GM21528 (cell line): Measurements from ENCODE around the gene CEP250.
A peak's percentile ranks its signal among the peaks of the same experiment; 100 is the strongest.
"Not testable (repeated sequence)": the region's sequence is repeated elsewhere in the genome, so short reads cannot be mapped to it uniquely, and the experiment has no call there.

Experiments
- ATAC-seq: cut with Tn5 transposase; IDR thresholded peaks from one replicate; pipeline ENCODE4 v1.9.1; 2021; ENCODE audit warnings: mild to moderate bottlenecking, moderate library complexity; ENCODE audit not compliant: unreplicated experiment, low FRiP score

Gene CEP250

GRCh38 chr20:35454881-35455609 is at the start of gene CEP250:
TSS of gene CEP250 (plus strand) at chr20:35455598. CDS start at chr20:35462368, 6,770 bp downstream.
- ATAC-seq = peak; percentile 89

GRCh38 chr20:35405775-35406174 is 49.6 kb upstream of the CEP250 start:
- ATAC-seq = no peak

GRCh38 chr20:35408270-35408669 is 47.1 kb upstream of the CEP250 start:
- ATAC-seq = no peak

GRCh38 chr20:35409542-35409941 is 45.9 kb upstream of the CEP250 start:
- ATAC-seq = no peak

- ATAC-seq = no peak
These were observed 44.8 kb upstream of the CEP250 start for GRCh38 chr20:35410613-35411012.

- no peak for ATAC-seq
These were observed 34.1 kb upstream of the CEP250 start for GRCh38 chr20:35421322-35421721.

GRCh38 chr20:35431621-35432429 is 23.6 kb upstream of the CEP250 start:
- no peak for ATAC-seq

GRCh38 chr20:35432430-35432735 is 23.0 kb upstream of the CEP250 start:
- no peak for ATAC-seq

- ATAC-seq = no peak
These were observed 22.1 kb upstream of the CEP250 start for GRCh38 chr20:35433337-35433736.

- no peak for ATAC-seq
These were observed 21.1 kb upstream of the CEP250 start for GRCh38 chr20:35434085-35435005.

GRCh38 chr20:35436177-35436573 is 19.2 kb upstream of the CEP250 start:
- ATAC-seq = no peak

- no peak for ATAC-seq
These were observed 17.8 kb upstream of the CEP250 start for GRCh38 chr20:35437599-35437998.

- no peak for ATAC-seq
These were observed 12.4 kb upstream of the CEP250 start for GRCh38 chr20:35443003-35443402.

- ATAC-seq = no peak
These were observed 11.2 kb upstream of the CEP250 start for GRCh38 chr20:35444226-35444625.

GRCh38 chr20:35446356-35447078 is 8.9 kb upstream of the CEP250 start:
- no peak for ATAC-seq

GRCh38 chr20:35447082-35447789 is 8.2 kb upstream of the CEP250 start:
- no peak for ATAC-seq

- ATAC-seq = no peak
These were observed 6.5 kb upstream of the CEP250 start for GRCh38 chr20:35448788-35449373.

GRCh38 chr20:35449855-35450254 is 5.5 kb upstream of the CEP250 start:
- ATAC-seq = not testable (repeated sequence)

- ATAC-seq = no peak
These were observed 4.1 kb upstream of the CEP250 start for GRCh38 chr20:35451295-35451694.
